GM21786 (cell line): ENCODE data around the gene ADAMTS1.

Source experiments
- ATAC-seq: cut with Tn5 transposase; IDR thresholded peaks from one replicate; pipeline ENCODE4 v1.9.1; 2021; ENCODE audit not compliant: unreplicated experiment

The ADAMTS1 gene

DNA sequence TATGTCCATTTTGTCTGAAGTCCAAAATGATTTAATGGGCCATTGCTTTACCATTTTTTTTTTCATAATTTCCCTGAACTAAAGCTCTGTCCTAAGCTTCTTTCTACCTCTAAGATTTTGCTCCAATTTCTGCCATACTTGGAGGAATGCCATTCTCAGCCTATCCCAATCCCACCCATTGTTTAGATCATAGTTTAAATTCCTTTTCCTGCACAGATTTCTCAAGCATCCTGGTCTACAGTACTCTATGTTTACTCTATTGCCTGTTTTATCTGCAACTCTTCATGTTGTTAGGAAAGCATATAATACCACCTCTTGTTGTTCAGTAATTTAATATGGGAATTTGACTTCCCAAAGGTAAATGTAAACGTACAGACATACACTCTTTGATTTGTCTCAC, 30.8 kb downstream of the ADAMTS1 start:
- no peak for ATAC-seq

DNA sequence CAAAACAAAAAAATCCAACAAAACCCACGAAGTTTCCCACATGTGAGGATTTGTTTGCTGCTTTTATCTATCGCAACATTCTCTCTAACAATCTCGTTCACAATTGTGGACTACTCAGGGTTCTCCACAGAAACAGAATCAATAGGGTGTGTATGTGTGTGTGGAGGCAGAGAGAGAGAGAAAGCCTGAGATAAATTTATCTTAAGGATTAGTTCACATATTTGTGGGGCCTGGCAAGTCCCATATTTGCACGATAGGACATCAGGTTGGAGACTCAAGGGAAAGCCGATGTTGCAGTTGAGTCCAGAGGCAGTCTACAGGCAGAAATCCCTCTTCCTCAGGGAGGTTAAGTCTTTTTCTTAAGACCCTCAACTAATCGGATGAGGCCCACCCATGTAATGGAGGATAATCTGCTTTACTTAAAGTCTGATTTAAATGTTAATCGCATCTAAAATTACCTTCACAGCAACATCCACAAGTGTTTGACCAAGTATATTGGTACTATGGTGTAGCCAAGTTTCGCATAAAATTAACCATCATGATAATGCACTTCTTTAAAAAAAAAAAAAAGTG, 31.7 kb downstream of the ADAMTS1 start:
- ATAC-seq = no peak

DNA sequence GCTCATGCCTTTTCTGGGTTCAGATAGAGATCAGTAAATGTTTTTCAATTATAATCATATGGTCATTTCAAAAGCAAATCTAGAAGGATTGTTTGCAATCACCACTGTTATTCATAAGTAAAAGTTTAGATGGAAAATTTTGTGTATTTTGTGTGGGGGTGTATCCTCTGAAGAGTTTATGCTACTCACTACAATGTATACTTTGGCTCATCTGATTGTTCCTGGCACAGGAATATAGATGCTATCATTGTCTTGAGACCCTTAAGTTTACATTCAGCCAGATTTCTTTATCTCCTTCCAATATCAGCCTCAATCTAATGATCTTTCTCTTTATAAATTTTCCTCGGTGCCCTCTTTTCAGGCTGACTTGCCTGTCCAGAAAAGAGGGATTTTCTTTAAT, 33.0 kb downstream of the ADAMTS1 start:
- no peak for ATAC-seq

DNA sequence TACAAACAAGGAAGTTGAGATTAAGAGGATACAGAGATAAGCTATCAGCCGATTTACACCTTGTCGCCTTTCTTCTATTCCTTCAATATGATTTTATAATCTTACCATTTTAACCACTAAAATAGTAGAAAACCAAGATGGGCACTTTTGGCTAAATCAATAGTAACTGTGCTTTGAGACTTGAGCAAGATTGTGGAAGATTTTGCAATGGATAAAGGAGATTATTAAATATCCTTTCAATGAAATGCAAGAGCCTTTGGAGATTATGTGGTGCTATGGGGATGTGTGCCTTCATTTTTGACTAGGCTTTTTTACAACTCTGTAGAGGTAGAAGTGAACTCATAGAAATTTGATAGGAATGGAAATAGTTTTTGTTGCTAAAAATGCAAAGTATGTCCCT, 33.7 kb downstream of the ADAMTS1 start:
- no peak for ATAC-seq

DNA sequence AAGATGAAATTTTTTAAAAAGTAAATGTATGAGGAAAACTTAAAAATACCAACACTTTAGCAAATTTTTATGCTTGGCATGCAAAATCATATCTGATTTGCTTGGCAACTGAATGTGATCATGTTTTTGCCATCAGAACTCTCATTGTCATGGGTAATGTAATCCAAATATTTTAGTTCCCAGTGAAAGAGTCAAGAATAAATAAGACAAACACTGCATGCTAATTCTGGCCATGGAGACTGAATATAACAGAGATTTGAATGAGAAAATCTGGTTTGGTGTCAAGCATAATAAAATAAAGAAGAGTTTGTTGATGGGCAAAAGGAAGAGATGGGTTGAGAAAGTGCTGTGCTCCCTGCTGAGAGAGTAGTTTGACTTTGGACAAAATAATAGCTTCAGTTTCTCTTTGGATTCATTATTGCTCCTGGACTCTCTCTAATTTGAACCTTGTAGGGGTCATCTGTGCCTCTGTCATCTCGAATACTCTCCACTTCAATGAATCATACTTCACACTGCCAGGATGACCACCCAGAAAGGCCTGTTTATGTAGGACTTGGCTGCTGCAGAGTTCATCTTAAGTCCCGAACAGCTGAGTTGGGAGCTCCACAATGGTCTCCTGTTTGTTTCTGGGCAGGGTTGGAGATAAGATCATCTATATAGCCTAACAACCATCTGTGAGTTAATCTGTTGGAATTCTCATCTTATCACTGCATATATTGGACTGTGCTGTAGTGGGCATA, 34.4 kb downstream of the ADAMTS1 start:
- no peak for ATAC-seq

DNA sequence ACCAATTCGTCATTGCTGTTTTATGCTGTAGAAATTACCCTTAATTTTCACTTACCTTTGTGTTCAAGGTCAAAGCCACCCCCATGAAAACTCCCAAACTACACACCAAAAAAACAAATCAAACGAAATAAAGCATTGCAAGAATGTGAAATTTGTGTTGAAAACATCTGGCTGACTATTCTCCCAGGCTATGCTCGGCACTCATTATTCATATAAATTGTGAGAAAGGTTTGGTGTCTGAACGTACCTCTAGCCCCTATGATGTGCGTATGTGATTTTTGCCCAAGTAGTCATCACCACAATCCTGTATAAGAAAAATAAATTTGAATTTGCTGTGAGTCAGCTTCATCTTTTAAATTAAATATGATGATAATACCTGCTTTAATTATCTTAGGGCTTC, 34.9 kb downstream of the ADAMTS1 start:
- ATAC-seq = no peak

DNA sequence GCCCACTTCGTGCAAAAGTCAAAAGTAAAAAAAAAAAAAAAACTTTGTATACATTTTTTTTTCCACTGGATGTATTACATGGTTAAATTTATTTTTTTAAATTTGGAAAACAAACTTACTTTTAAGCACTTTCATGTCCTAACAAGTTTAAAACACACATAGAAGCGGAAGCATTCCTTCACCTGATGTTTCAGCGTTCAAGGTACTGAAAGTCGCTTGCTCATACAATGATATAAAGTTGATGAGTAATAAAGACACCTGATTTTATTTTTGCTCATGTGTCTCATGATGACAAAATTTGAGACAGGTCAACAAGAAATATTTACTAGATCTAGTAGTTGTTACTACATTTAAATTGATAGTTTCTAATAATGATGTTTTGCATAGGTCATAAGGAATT, 35.5 kb downstream of the ADAMTS1 start:
- no peak for ATAC-seq

DNA sequence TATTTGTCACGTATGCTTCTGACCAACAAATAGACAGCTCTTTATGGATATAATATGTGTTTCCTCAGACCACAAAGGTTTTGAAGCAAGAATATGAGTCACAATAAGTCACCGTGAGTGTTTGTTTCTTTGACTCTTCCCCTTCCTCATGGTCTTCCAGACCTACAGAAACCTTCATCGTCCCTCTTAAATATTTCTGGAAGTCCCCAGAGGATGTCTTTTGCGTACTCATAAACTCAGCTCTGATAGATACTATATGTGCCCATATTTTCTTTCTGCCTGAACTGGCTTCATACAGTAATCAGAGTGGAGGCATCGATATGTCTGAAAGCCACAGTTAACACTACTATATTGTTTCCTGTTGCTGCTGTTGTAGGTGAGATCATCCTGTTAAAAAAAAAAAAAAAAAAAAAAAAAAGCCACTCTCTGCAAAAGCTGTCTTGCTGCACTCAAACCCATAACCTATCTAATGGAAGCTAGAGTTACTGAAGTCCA, 38.4 kb downstream of the ADAMTS1 start:
- no peak for ATAC-seq

DNA sequence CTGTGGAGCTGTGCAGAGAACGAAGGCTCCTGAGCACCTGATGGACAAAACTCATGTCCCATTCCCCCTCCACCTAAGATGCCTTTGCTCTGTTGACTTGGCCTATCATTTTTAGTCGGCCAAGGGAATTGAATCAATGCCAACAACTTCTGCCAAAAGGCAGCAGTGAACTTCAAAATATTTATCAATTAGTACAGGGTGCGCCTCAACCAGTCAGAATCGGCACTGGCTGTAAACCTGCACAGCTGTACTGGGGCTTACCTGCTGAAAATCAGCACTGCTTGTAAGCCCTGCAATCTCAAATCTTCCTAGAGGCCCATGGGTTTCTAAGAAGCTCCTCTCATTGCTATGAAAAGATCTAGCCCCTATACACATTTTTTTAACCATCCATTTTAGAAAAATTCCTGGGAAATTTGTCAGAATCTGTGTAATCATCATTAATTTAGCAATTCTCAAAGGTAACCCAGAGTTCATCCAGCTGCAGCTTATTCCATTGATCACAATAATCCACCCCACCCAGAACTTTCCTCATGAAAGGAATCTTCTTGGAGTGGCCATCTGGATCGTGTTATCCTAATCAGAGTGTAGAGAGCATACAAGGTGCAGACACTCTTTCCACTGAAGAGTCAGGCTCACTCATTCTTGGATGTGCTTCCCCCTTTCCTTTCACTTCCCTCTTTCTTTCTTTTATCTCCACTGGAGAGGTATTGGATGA, 40.2 kb downstream of the ADAMTS1 start:
- no peak for ATAC-seq

DNA sequence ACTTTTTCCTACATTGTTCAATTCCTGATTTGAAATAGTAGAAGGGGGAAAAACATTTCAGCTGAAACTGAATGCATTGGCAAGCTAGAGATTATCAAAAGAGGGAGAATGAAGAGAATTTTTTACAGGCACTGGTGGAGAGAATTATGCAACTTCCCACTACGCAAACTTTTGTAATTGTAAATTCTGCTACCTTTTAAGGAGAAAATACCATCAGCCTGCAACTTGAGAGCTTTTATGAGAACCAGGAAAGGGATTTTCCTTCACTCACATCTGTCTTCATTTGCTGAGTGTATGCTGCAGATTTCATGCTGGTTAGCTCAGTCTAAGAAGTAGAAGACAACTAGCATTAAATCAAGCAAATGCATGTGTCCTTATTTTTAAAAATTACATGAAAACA, 43.7 kb downstream of the ADAMTS1 start:
- no peak for ATAC-seq

DNA sequence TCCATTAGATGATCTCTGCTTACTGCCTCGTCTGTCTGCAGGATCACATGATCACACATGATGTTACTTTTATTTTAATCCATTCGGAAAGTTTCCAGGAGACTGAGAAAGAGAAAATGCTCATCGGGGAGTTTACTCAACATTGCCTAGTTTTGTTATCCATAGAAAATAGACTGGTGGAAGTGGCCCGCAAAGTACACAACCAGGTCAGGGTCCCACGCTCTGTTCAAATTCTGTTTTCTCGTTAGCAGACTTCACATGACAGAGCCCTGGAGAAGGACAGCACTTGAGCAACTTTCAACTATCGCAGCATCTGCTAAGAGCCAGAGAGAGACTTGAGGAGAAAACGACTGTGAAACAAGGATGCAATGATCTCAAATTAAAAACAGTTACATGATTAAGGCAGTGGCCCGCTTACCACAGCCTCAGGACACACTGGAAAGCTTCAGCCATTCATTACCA, 44.2 kb downstream of the ADAMTS1 start:
- no peak for ATAC-seq

DNA sequence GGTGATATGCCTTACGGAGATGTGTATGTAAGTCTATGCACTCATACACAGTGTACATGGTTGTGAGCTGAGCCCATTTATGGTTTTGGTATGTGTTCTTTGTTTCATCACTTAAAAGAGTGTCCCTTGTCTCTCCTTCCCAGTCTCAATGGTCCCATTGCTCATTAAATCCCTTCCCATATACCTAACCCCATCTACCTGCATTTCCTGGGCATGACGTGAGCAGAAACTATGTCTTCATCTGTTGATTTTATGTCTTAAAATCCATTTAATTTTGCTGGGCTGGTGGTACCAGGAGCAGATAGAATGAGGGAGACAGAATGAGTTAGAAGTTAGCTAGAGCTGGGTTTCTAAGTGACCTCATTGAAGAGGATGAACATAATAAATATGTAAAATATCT, 44.8 kb downstream of the ADAMTS1 start:
- no peak for ATAC-seq

DNA sequence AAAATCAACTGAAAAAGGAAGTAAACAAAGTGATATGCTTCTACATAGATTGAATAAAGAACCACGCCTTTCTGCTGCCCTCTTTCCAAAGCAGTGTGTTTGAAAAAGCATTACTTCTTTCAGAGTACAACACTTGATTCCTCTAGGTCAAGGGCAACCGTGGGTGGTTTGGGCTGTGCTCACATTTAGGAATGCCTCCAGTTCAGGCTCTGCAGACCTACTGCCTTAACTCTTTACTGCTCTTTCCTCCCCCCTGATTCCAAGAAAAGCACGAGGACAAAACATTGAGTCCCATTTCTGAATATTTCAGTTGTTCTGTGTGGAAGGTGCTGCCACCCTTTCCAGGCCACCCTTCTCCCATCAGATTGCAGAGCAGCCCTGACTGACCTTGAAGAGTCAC, 45.2 kb downstream of the ADAMTS1 start:
- no peak for ATAC-seq

DNA sequence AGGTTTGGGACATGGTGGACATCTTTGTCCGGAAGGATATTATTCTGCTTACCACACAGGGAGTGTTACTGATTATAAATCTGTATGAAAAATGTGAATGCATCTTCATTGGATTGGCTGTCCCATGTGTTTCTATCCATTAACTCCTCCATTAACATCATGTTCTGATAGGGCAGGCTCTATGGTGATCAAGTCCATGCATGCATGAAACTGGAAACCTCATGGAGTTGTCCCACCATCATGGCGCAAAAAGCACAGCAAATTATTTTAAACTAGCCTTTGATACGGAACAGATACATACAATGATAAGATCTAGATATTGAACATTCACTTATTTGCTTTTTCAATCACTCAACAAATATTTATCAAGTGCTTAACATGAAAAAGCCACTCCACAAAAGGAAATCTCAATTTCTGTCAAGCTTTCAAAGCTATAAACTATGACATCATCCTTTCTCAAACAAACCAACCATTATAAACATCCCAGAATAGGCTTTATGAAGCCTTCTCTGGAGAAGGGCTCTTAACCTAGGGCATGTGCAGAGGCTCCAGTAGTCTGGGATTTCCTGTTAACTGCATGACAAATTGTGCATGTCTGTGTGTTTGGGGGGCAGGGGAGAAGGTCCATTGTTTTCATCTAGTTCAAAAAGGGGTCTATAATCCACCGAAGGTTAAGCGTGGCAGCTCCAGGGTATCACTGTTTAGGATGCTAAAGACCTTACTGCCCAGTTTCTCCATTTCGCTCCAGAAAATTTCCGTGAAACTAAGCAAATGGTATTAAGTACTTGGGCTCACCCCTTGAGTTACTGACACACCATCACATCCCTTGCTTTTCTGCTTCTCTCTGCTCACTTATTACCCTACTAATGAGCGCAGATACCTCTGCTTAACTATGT, 46.1 kb downstream of the ADAMTS1 start:
- no peak for ATAC-seq

DNA sequence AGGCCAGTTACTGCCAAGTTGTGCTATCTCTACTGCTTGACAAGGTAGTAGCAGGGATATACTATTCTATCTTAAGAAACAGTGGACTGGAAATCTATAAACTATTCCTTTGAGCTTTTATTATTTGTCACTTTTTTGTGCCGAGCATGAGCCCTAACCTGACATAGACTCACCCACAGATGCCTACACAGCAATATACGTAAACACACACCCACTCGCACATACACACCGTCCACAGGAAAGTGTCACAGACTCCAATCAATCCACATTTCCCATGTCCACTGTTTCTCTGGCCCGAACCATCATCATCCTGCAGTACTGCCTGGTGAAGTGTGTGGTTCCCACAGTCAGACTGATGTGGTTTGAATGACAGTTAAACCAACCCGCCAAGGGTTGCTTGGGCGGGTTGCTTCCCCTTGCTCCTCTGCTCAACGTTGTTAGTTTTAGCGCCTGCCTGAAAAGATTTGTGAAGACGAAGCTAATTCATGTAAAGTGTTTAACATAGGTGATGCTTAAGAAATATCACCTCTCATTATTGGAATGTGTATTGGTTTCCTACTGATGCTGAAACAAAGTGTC, 47.2 kb downstream of the ADAMTS1 start:
- ATAC-seq = no peak

DNA sequence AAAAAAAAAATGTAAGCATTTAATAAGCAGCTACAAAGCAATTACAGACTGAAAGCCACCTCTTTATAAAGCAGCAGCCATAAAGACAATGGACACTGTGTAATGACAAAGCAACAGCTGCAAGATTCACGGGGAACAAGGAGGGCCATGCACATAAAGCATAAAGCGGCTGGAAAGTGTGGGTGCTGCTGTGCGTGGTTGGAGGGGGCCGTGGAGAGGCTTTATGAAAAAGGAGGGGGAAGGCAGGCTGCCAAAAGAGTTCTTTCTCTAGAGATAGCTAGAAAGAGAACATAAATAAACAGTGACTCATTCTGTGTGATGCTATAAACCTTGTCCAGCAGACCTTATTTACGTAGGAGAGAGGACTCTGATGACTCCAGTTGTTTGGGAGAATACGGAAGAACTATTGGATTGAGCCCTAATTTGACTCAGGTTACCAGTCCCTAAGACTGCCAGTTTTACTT, 49.3 kb downstream of the ADAMTS1 start:
- ATAC-seq = no peak

DNA sequence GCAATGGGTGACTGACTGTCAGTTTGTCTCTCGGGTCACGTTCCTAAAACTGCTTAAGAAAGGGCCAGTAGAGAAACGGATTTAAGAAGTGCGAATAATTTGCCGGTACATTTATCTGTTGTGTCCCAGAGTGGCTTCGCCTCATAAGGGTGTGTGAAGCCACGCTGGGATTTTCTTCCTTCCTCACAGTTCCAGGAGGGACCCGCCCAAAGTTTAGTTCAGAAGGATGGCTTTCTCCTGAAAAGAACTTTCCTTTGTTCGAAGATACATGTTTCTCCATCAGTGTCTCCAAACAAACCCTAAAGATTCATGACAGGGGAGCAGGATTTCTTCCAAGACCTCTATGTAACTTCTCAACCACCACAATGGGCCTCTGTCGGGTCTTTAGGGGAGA, 49.8 kb downstream of the ADAMTS1 start:
- ATAC-seq = no peak

DNA sequence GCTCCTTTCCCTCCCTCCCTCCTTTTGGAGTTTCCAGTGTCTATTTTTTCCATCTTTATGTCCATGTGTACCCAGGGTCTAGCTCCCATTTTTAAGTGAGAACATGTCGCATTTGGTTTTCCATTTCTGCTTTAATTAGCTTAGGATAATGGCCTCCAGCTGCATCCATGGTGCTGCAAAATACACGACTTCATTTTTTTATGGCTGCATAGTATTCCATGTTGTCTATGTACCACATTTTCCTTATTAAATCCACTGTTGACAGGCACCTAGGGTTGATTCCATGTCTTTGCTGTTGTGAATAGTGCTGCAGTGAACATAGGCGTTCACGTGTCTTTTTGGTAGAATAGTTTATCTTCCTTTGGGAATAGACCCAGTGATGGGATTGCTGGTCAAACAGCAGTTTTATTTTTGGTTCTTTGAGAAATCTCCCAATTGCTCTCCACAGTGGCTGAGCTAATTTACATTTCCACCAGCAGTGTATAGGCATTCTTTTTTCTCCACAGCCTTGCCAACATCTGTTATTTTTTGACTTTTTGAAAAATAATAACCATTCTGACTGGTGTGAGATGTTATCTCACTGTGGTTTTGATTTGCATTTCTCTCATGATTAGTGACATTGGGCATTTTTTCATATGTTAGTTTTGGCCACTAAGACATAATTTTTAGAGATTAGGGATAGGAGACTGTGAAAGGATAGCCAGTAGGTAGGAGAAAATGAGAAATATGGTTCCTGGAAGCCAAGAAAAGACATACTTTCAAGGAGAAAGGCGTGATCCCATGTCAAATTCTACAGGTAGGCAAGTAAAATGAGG, 50.4 kb downstream of the ADAMTS1 start:
- no peak for ATAC-seq

DNA sequence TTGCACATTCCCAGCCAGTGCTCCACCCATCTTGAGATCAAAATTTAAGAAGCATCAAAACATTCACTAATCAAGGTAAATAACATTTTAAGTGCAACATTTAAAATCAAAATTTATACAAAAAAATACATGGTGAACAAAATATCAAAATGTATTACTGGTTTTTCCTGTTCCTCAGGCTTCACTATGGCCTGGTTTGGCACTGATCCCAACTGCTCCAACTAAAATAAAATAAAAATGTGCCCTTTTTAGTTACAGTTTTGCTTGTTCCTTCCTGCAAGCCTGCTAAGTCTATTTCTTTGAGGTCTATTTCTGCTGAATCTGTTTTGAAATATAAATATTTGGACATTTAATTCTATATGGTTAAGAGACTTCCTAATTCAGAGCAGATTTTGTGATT, 54.9 kb downstream of the ADAMTS1 start:
- no peak for ATAC-seq

DNA sequence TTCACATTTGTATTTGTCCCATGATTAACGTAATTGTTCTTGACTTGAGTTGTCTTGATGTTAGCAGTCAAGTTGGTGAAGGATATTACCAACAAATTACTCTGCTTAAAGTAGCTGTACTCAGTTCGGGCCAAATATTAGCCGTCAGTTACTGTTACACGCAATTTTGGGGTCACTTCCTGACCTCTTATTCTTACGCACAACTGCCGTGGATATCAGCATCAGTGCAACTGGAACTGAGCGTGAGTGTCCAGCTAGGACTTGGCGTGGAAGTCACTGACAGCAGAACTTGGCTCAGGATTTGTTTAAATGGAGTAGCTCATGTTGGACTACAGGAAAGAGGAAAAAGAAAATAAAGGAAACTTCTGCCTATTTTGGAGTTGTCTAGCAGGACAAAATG, 56.4 kb downstream of the ADAMTS1 start:
- no peak for ATAC-seq
